CD14-positive monocyte (primary cell): Measurements from ENCODE around the gene FLOT2. TPM values are rescaled to one million over a fixed set of nuclear protein-coding genes. Genes with fewer than 3 reads are reported as not detected.

ENCODE experiments used
- DNase-seq, 3 donors: peaks; one replicate each; pipeline ENCODE4 v3.0.0-alpha.2; 2011 to 2022
- H2AFZ ChIP-seq: 2 replicates; pipeline ENCODE4 v1.6.0; 2012; ENCODE audit warnings: mild to moderate bottlenecking, low read depth, low read length, inconsistent platforms; ENCODE audit not compliant: insufficient read depth, poor library complexity, severe bottlenecking
- H3K27ac ChIP-seq, 2 donors: 1 replicate in 1 of 2; 2 replicates in 1 of 2; pipeline ENCODE4 v1.5.1; 2012 to 2013; ENCODE audit warnings: low read length in 2 of 2, control low read depth in 1 of 2, inconsistent platforms in 1 of 2, low read depth in 1 of 2, mild to moderate bottlenecking in 1 of 2
- H3K27me3 ChIP-seq, 2 donors: one replicate each; pipeline versions ENCODE4 v1.6.0 to v1.6.1; 2011 to 2013; ENCODE audit warnings: low read length in 2 of 2; ENCODE audit not compliant: control insufficient read depth in 2 of 2, insufficient read depth in 2 of 2
- H3K36me3 ChIP-seq, 2 donors: replicated peaks in 1 of 2; 1 replicate in 1 of 2; 2 replicates in 1 of 2; pipeline versions ENCODE4 v1.5.1 to v1.6.1; 2012 to 2013; ENCODE audit warnings: low read length in 2 of 2, control low read depth in 1 of 2, inconsistent platforms in 1 of 2, mild to moderate bottlenecking in 1 of 2; ENCODE audit not compliant: insufficient read depth in 2 of 2, control insufficient read depth in 1 of 2
- H3K4me1 ChIP-seq, 2 donors: 1 replicate in 1 of 2; 2 replicates in 1 of 2; pipeline versions ENCODE4 v1.5.1 to v1.6.1; 2012 to 2013; ENCODE audit warnings: low read length in 2 of 2, control low read depth in 1 of 2, inconsistent platforms in 1 of 2, mild to moderate bottlenecking in 1 of 2, moderate library complexity in 1 of 2; ENCODE audit not compliant: insufficient read depth in 2 of 2, control insufficient read depth in 1 of 2
- H3K4me2 ChIP-seq: replicated peaks from 2 replicates; pipeline ENCODE3; 2012; ENCODE audit warnings: low read length, moderate library complexity, mild to moderate bottlenecking; ENCODE audit not compliant: poor library complexity, severe bottlenecking; ENCODE audit errors: extremely low read depth
- H3K4me3 ChIP-seq, 3 experiments: fragments of 200-600 bp in 1 of 3; sonication (generic) in 1 of 3; replicated peaks in 1 of 3; 1 replicate in 2 of 3; 2 replicates in 1 of 3; pipeline ENCODE4 v1.5.1; 2011 to 2013; ENCODE audit warnings: low read length in 3 of 3, mild to moderate bottlenecking in 3 of 3, control low read depth in 2 of 3, low read depth in 2 of 3, inconsistent platforms in 1 of 3, moderate library complexity in 1 of 3
- H3K79me2 ChIP-seq: 2 replicates; pipeline ENCODE4 v1.6.0; 2012; ENCODE audit warnings: mild to moderate bottlenecking, control low read depth, inconsistent platforms, low read length, moderate library complexity; ENCODE audit not compliant: insufficient read depth
- H3K9ac ChIP-seq: 2 replicates; pipeline ENCODE4 v1.6.0; 2017; ENCODE audit warnings: low read length, mild to moderate bottlenecking; ENCODE audit not compliant: insufficient read depth, poor library complexity, severe bottlenecking
- H3K9me3 ChIP-seq, 2 donors: replicated peaks in 1 of 2; 1 replicate in 1 of 2; 2 replicates in 1 of 2; pipeline versions ENCODE4 v1.5.1 to v1.6.1; 2012 to 2013; ENCODE audit warnings: low read length in 2 of 2, control low read depth in 1 of 2; ENCODE audit not compliant: control insufficient read depth in 1 of 2, insufficient read depth in 1 of 2
- H4K20me1 ChIP-seq: 2 replicates; pipeline ENCODE4 v1.6.0; 2012; ENCODE audit warnings: mild to moderate bottlenecking, low read length, control low read depth, moderate library complexity; ENCODE audit not compliant: insufficient read depth
- H3K27ac Mint-ChIP-seq, 7 donors: one replicate each; pipeline ENCODE4 v1.8.0; 2020; ENCODE audit warnings: mild to moderate bottlenecking in 7 of 7, mixed read lengths in 7 of 7, moderate library complexity in 6 of 7, inconsistent platforms in 2 of 7
- H3K27me3 Mint-ChIP-seq, 3 donors: one replicate each; pipeline ENCODE4 v1.8.0; 2021 to 2022; ENCODE audit warnings: low read depth in 3 of 3, mild to moderate bottlenecking in 3 of 3, mixed read lengths in 3 of 3, moderate library complexity in 3 of 3, inconsistent platforms in 1 of 3
- H3K36me3 Mint-ChIP-seq, 2 donors: one replicate each; pipeline ENCODE4 v1.8.0; 2020; ENCODE audit warnings: mixed read lengths in 2 of 2, inconsistent platforms in 1 of 2, mild to moderate bottlenecking in 1 of 2
- H3K4me1 Mint-ChIP-seq: one replicate; pipeline ENCODE4 v1.8.0; 2020; ENCODE audit warnings: mild to moderate bottlenecking, mixed read lengths
- H3K4me3 Mint-ChIP-seq, 2 donors: one replicate each; pipeline ENCODE4 v1.8.0; 2020; ENCODE audit warnings: mild to moderate bottlenecking in 2 of 2, mixed read lengths in 2 of 2, moderate library complexity in 1 of 2
- H3K9me3 Mint-ChIP-seq, 7 donors: one replicate each; pipeline ENCODE4 v1.8.0; 2020 to 2022; ENCODE audit warnings: mixed read lengths in 7 of 7, mild to moderate bottlenecking in 6 of 7, moderate library complexity in 6 of 7, inconsistent platforms in 2 of 7
- WGBS: methylation state at CpG from one replicate; pipeline ENCODE4 v1.1.5; 2013; ENCODE audit warnings: missing lambda C conversion rate; ENCODE audit not compliant: insufficient coverage; 5-methylcytosine and 5-hydroxymethylcytosine counted together
- intact Hi-C, 2 donors: fragments of 100-400 bp; cut with micrococcal nuclease; formaldehyde crosslinking; loops; one replicate each; pipeline versions ENCODE4 v1.15.0 to v1.15.1; 2023
- polyA plus RNA-seq, 3 donors: library from polyadenylated mRNA; depleted of rRNA in 1 of 3; unstranded in 2 of 3; stranded (reverse) in 1 of 3; fragments of 300-500 nt in 2 of 3; fragments of >200 nt in 1 of 3; fragmentation: Illumina TruSeq in 2 of 3; gene quantifications; 1 replicate in 2 of 3; 2 replicates in 1 of 3; pipeline ENCODE4 v1.2.3, GENCODE V29; 2012 to 2021
- TF ChIP-seq, protein P1 (sequence below): fragments of 200-600 bp; IDR thresholded peaks from one replicate; pipeline ENCODE4 v1.8.0; 2022; ENCODE audit warnings: antibody characterized with exemption, mild to moderate bottlenecking

FLOT2 gene
- polyA plus RNA-seq, 3 donors = 138 to 271 (median 244) TPM

DNA sequence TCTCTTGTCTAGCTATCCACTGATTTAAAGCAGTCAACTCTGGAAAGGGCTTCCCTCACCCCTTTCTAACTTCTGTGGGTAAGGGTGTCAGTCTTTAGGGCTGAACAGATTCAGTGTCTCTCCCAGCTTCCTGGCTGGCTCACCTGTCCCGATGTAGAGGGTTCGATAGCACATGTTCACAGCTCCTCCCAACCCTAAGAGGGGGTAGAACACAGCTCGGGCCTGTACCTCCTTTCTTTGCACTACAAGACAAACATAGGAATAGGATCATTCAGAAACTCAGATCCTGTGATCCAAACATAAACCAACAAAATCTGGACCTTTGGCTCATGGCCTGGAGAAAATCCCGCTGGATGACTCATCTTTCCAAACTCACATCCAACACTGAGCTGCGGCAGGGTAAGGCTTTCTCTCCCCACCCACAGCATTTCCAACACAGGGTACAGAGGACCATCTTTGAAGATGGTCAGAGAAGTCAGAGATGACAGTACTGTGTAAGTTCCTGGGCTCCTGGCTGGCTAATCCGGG lies 11.2 kb upstream of the FLOT2 start:
- 100% methylated on average over 3 of the region's 6 CpGs for WGBS
- H3K4me1 ChIP-seq = peaks cover 0 to under 1% of the 10 kb centered on the region in 2 donors
- Mint-ChIP-seq H3K27ac (peak overlapping the region in 4 of 7 donors; percentile 7 to 44 (median 22)), H3K4me3 (no peak overlapping the region), H3K9me3 (no peaks in the 10 kb centered on the region), H3K36me3 (peaks cover 76% of the 10 kb centered on the region in 2 donors), H3K4me1 (peaks cover 3% of the 10 kb centered on the region), H3K27me3 (peaks cover 0 to 2% (median 0%) of the 10 kb centered on the region in 3 donors)
- no peak for DNase-seq
- H3K4me2 ChIP-seq = no peak overlapping the region
- no peaks in the 10 kb centered on the region for H3K9me3 ChIP-seq
- H3K9ac ChIP-seq = no peak overlapping the region
- no peaks in the 10 kb centered on the region for H3K27me3 ChIP-seq
- H4K20me1 ChIP-seq = peaks cover 68% of the 10 kb centered on the region
- TF ChIP-seq, protein P1, sequence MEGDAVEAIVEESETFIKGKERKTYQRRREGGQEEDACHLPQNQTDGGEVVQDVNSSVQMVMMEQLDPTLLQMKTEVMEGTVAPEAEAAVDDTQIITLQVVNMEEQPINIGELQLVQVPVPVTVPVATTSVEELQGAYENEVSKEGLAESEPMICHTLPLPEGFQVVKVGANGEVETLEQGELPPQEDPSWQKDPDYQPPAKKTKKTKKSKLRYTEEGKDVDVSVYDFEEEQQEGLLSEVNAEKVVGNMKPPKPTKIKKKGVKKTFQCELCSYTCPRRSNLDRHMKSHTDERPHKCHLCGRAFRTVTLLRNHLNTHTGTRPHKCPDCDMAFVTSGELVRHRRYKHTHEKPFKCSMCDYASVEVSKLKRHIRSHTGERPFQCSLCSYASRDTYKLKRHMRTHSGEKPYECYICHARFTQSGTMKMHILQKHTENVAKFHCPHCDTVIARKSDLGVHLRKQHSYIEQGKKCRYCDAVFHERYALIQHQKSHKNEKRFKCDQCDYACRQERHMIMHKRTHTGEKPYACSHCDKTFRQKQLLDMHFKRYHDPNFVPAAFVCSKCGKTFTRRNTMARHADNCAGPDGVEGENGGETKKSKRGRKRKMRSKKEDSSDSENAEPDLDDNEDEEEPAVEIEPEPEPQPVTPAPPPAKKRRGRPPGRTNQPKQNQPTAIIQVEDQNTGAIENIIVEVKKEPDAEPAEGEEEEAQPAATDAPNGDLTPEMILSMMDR = no peak
- H3K27ac ChIP-seq = no peak overlapping the region
- peaks cover 7% of the 10 kb centered on the region for H3K79me2 ChIP-seq
- peaks cover 80 to 82% of the 10 kb centered on the region in 2 donors for H3K36me3 ChIP-seq
- H2AFZ ChIP-seq = no peak overlapping the region
- intact Hi-C loops = loop anchor here in 1 of 2 donors (10.0 kb wide), 1 partner anchor 206 kb away; no protein-coding TSS in a partner anchor
- H3K4me3 ChIP-seq = no peak overlapping the region

DNA sequence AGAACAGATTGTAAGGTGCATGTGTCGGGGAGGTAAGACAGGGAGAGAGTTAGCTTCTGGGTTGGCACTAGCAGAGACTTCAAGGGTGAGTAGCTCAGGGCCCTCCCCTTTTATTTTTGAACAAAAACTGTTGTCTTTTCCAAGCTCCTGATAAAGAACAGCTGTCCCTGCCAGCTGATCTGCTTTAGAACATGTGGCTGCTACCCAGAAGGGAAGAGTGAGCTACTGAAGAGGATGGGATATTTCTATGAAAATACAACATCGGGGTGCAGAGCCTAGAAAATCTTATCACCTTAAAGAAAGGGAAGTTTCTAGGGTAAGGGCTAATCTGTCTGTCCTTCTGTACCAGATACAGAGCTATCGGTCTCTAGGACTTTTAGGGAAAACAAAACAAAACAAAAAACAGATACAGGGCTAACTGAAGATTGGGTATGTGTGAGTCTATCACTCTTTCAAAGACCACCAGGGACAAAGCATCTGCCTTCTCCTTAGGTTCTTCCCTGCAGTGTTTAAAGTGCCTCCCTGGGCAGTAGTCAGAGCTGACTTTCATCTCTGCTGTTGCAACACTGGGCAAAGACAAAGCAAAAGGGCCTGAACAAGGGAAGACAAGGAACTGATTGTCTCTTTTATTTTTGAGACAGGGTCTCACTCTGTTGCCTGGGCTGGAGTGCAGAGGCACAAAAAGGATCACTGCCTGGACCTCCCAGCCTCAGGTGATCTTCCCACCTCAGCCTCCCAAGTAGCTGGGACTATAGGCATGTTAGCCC lies 10.4 kb upstream of the FLOT2 start:
- Histone ChIP-seq H3K4me2 (no peak overlapping the region), H3K9ac (no peak overlapping the region), H3K27ac (peak overlapping the region in 1 of 2 donors; percentile 10), H3K4me1 (peaks cover 5 to 9% of the 10 kb centered on the region in 2 donors), H3K27me3 (no peaks in the 10 kb centered on the region), H3K79me2 (peaks cover 7% of the 10 kb centered on the region), H2AFZ (no peak overlapping the region), H3K36me3 (peaks cover 72 to 74% of the 10 kb centered on the region in 2 donors), H4K20me1 (peaks cover 64% of the 10 kb centered on the region), H3K9me3 (no peaks in the 10 kb centered on the region), H3K4me3 (no peak overlapping the region)
- Mint-ChIP-seq H3K27me3 (peaks cover 0 to 2% (median 2%) of the 10 kb centered on the region in 3 donors), H3K9me3 (no peaks in the 10 kb centered on the region), H3K36me3 (peaks cover 68% of the 10 kb centered on the region in 2 donors), H3K4me3 (no peak overlapping the region), H3K27ac (peak overlapping the region in 4 of 7 donors; percentile 32 to 88 (median 42)), H3K4me1 (peaks cover 10% of the 10 kb centered on the region)
- intact Hi-C loops = loop anchor here in 1 of 2 donors (10.0 kb wide), 1 partner anchor 207 kb away; no protein-coding TSS in a partner anchor
- DNase-seq = no peak
- WGBS = no CpG with 5 or more reads among the region's 3 CpGs
- TF ChIP-seq, protein P1 = no peak
